ENCODE measurements around the gene COL26A1. TPM values are rescaled to one million over a fixed set of nuclear protein-coding genes. Genes with fewer than 3 reads are reported as not detected.
A peak's percentile ranks its signal among the peaks of the same experiment; 100 is the strongest.

The COL26A1 gene
- total RNA-seq, 1 experiment from 2014 or later: 42.6 TPM

- Histone ChIP-seq H4K20me1 (ENCODE audit: control insufficient read depth, insufficient read depth, insufficient read length) (no peaks in the 10 kb centered on the region), H2BK120ac (ENCODE audit: low read depth, low read length, poor library complexity, severe bottlenecking) (no peak overlapping the region), H3K27ac (ENCODE audit: insufficient read length, low read depth, low read length) (no peak overlapping the region), H3K9ac (ENCODE audit: extremely low read depth, insufficient read length, low read length) (no peak overlapping the region), H3K4me1 (ENCODE audit: insufficient read depth, low read length) (peaks cover 3% of the 10 kb centered on the region; the same call in 1 of the 2 replicates), H3K4ac (ENCODE audit: low read depth, low read length) (no peak overlapping the region; the same call in 1 of the 2 replicates), H4K5ac (ENCODE audit: insufficient read length, low read depth, low read length) (no peak overlapping the region), H3K9me3 (ENCODE audit: control insufficient read depth, low read depth, low read length) (no peaks in the 10 kb centered on the region), H2BK12ac (ENCODE audit: insufficient read length, low read depth, low read length) (no peak overlapping the region), H3K79me2 (ENCODE audit: insufficient read depth, low read length) (no peaks in the 10 kb centered on the region), H3K18ac (ENCODE audit: insufficient read length, low read depth, low read length) (no peak overlapping the region), H3K27me3 (ENCODE audit: insufficient read depth, low read length) (no peaks in the 10 kb centered on the region), H3K14ac (ENCODE audit: insufficient read depth, low read length) (peak overlapping the region; percentile 21; the same call in 1 of the 2 replicates), H2AFZ (ENCODE audit: low read length) (no peak overlapping the region), H3K4me2 (ENCODE audit: insufficient read depth, insufficient read length, low read length) (peak overlapping the region; percentile 31), H2AK5ac (ENCODE audit: insufficient read length, low read length) (no peak overlapping the region), H3K23ac (ENCODE audit: insufficient read length, low read depth, low read length) (no peak overlapping the region), H2BK5ac (ENCODE audit: insufficient read length, low read length) (no peak overlapping the region), H4K8ac (replicated peaks; ENCODE audit: insufficient read length, low read depth, low read length) (no peak overlapping the region), H2BK15ac (ENCODE audit: low read depth, low read length) (no peak overlapping the region), H2BK20ac (ENCODE audit: low read depth, low read length, poor library complexity, severe bottlenecking) (no peak overlapping the region), H4K91ac (ENCODE audit: insufficient read length, low read depth, low read length) (peak overlapping the region; percentile 74), H3K79me1 (ENCODE audit: insufficient read depth, low read depth, low read length, poor library complexity, severe bottlenecking) (no peaks in the 10 kb centered on the region), H3K56ac (ENCODE audit: insufficient read length, low read depth, low read length) (no peak overlapping the region), H3T11ph (ENCODE audit: low read length) (no peak overlapping the region), H3K23me2 (ENCODE audit: insufficient read length, low read depth, low read length, poor library complexity, severe bottlenecking) (no peaks in the 10 kb centered on the region)
- H3K9me3 Mint-ChIP-seq: no peaks in the 10 kb centered on the region
- H3K27me3 Mint-ChIP-seq (ENCODE audit: low read depth): peaks cover 6% of the 10 kb centered on the region
- H3K4me3 Mint-ChIP-seq: no peak overlapping the region
- H3K36me3 Mint-ChIP-seq (ENCODE audit: insufficient read depth in 1 of 3, low read depth in 3 of 3): peaks cover 1 to 6% (median 4%) of the 10 kb centered on the region in 3 experiments; a peak in 5 of 7 replicates
- peaks cover 29 to 36% of the 10 kb centered on the region in 2 experiments for H3K4me1 Mint-ChIP-seq
- no CpG with 5 or more reads among the region's 4 CpGs for WGBS (ENCODE audit: extremely low coverage, insufficient read length, low lambda C conversion rate)
- H3K27ac Mint-ChIP-seq: peak overlapping the region in 1 of 3 experiments; percentile 70; a peak in 2 of 7 replicates
- DNase-seq: no peak
- no peak for TF ChIP-seq CTCF (conservative IDR thresholded peaks at IDR 0.05)
Measured at GRCh38 chr7:101487105-101487458, 124.4 kb downstream of the COL26A1 start.
